HepG2 (cell line): ENCODE data around the gene ATG4B. TPM values are rescaled to one million over a fixed set of nuclear protein-coding genes. Genes with fewer than 3 reads are reported as not detected.

Experiments used
- DNMT1 ChIP-seq: sonication (generic); formaldehyde crosslinking; IDR thresholded peaks from 2 replicates; pipeline ENCODE4 v1.5.1; 2020; ENCODE audit warnings: mild to moderate bottlenecking, missing genetic modification reagents
- ELF3 ChIP-seq: IDR thresholded peaks from 2 replicates; pipeline ENCODE4 v1.6.1; 2016; ENCODE audit warnings: missing genetic modification reagents, missing compliant biosample characterization
- FOXK2 ChIP-seq: fragments of 450-650 bp; IDR thresholded peaks from 2 replicates; pipeline ENCODE4 v1.6.1; 2016
- HMGA1 ChIP-seq: sonication (generic); formaldehyde crosslinking; conservative IDR thresholded peaks from 2 replicates; pipeline ENCODE4 v1.4.0; 2020; ENCODE audit warnings: missing genetic modification reagents
- KAT7 ChIP-seq: IDR thresholded peaks from 2 replicates; pipeline ENCODE4 v1.6.1; 2018; ENCODE audit warnings: borderline replicate concordance, missing compliant biosample characterization
- NBN ChIP-seq: fragments of 450-650 bp; conservative IDR thresholded peaks from 2 replicates; pipeline ENCODE4 v1.6.1; 2017
- PHF5A ChIP-seq: IDR thresholded peaks from one replicate; pipeline ENCODE4 v1.6.1; 2018; ENCODE audit warnings: low read depth, missing genetic modification reagents; ENCODE audit not compliant: unreplicated experiment
- PHF8 ChIP-seq: sonication (generic); formaldehyde crosslinking; IDR thresholded peaks from 2 replicates; pipeline ENCODE4 v1.5.0; 2020; ENCODE audit warnings: missing genetic modification reagents
- PITX1 ChIP-seq: sonication (generic); formaldehyde crosslinking; IDR thresholded peaks from 2 replicates; pipeline ENCODE4 v1.5.1; 2020; ENCODE audit warnings: mild to moderate bottlenecking, missing genetic modification reagents
- RFXANK ChIP-seq: IDR thresholded peaks from 2 replicates; pipeline ENCODE4 v1.6.1; 2016
- SMARCE1 ChIP-seq: fragments of 450-650 bp; IDR thresholded peaks from 2 replicates; pipeline ENCODE4 v1.6.1; 2017; ENCODE audit warnings: borderline replicate concordance
- SMC3 ChIP-seq: IDR thresholded peaks from 2 replicates; pipeline ENCODE4 v1.6.1; 2011; ENCODE audit warnings: low read length, improper control_type of control experiment
- TFE3 ChIP-seq: IDR thresholded peaks from 2 replicates; pipeline ENCODE4 v1.6.1; 2016
- THAP9 ChIP-seq: sonication (generic); formaldehyde crosslinking; IDR thresholded peaks from 2 replicates; pipeline ENCODE4; 2020; ENCODE audit warnings: missing genetic modification reagents, mild to moderate bottlenecking, borderline replicate concordance
- U2AF1 ChIP-seq: fragments of 200-400 bp; formaldehyde crosslinking; optimal IDR thresholded peaks from 2 replicates; pipeline ENCODE3; 2017; ENCODE audit warnings: mild to moderate bottlenecking, low read depth, low read length
- ZBTB8A ChIP-seq: sonication (generic); formaldehyde crosslinking; IDR thresholded peaks from 2 replicates; pipeline ENCODE4 v1.4.0; 2020; ENCODE audit warnings: mild to moderate bottlenecking, low read depth, missing genetic modification reagents, borderline replicate concordance
- ZIK1 ChIP-seq: sonication (generic); formaldehyde crosslinking; IDR thresholded peaks from 2 replicates; pipeline ENCODE4 v1.5.0; 2020; ENCODE audit warnings: mild to moderate bottlenecking, low read depth, missing genetic modification reagents, borderline replicate concordance
- ZNF275 ChIP-seq: sonication (generic); formaldehyde crosslinking; IDR thresholded peaks from 2 replicates; pipeline ENCODE4 v1.8.0; 2022; ENCODE audit warnings: missing genetic modification reagents, mild to moderate bottlenecking, inconsistent platforms, borderline replicate concordance
- ZNF513 ChIP-seq: sonication (generic); formaldehyde crosslinking; conservative IDR thresholded peaks from 2 replicates; pipeline ENCODE4 v1.5.0; 2020; ENCODE audit warnings: missing genetic modification reagents
- ZNF720 ChIP-seq: sonication (generic); formaldehyde crosslinking; IDR thresholded peaks from 2 replicates; pipeline ENCODE4 v1.4.0; 2020; ENCODE audit warnings: missing genetic modification reagents
- polyA plus RNA-seq, 8 experiments: library from polyadenylated mRNA; depleted of rRNA in 3 of 8; stranded (reverse) in 7 of 8; unstranded in 1 of 8; fragments of >200 nt; fragmentation: Illumina TruSeq in 4 of 8; extraction: Trizol in 4 of 8; gene quantifications; 2 replicates each; pipeline versions ENCODE4 v1.2.1 to v1.2.3, GENCODE V29; 2011 to 2016; ENCODE audit warnings: low read depth in 4 of 8, missing spikeins in 1 of 8, mixed read lengths in 1 of 8; ENCODE audit not compliant: insufficient read depth in 1 of 8
- total RNA-seq, 5 experiments: library from RNA; depleted of rRNA; stranded (reverse); fragments of >200 nt; fragmentation: Illumina TruSeq; extraction: Trizol; gene quantifications; 2 replicates each; pipeline ENCODE4 v1.2.3, GENCODE V29; 2016; ENCODE audit warnings: low read depth in 1 of 5

ATG4B gene
- total and polyA plus RNA-seq, 2 of the 13 experiments (the other 11 are each of a cell fraction or from before 2014, with no cell fraction given) = 95.5 to 239 TPM

GRCh38 chr2:241636182-241637017, 1.1 kb upstream of the ATG4B start (continued):
- TF ChIP-seq THAP9 (CRISPR knock-in tag) (0 out of 2 replicates have a peak, but pooled peaks have one; percentile 32), ZNF720 (no peak), NBN (no peak), RFXANK (no peak), KAT7 (CRISPR knock-in tag) (peak; percentile 90; the same call in 1 of the 2 replicates), U2AF1 (no peak), SMARCE1 (no peak), PITX1 (CRISPR knock-in tag) (0 out of 2 replicates have a peak, but pooled peaks have one; percentile 44), SMC3 (no peak), ZBTB8A (CRISPR knock-in tag) (no peak), FOXK2 (no peak), ZIK1 (CRISPR knock-in tag) (no peak), DNMT1 (CRISPR knock-in tag) (no peak), ZNF513 (no peak), PHF8 (CRISPR knock-in tag) (peak; percentile 80), HMGA1 (CRISPR knock-in tag) (no peak), ZNF275 (CRISPR knock-in tag) (no peak; the same call in 1 of the 2 replicates), ELF3 (no peak), PHF5A (CRISPR knock-in tag) (no peak), TFE3 (CRISPR knock-in tag) (no peak; the same call in 1 of the 2 replicates)
